ENCODE measurements around the gene UCN. TPM values are rescaled to one million over a fixed set of nuclear protein-coding genes. Genes with fewer than 3 reads are reported as not detected.
"Not testable (repeated sequence)": the region's sequence is repeated elsewhere in the genome, so short reads cannot be mapped to it uniquely, and the experiment has no call there.

UCN gene
- polyA plus RNA-seq, 2 donors, result 0.41 to 1.1 TPM

DNA sequence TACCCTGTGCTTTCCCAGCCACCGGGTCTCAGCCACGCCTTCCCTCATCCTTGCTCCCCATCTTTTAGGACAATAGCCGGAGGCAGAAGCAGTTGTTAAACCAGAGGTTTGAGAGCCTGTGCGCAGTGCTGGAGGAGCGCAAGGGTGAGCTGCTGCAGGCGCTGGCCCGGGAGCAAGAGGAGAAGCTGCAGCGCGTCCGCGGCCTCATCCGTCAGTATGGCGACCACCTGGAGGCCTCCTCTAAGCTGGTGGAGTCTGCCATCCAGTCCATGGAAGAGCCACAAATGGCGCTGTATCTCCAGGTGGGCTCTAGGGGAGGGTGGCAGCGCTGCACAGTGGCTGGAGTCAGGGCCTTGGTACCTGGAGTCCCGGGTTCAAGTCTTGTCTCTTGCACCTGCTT, 2.7 kb downstream of the UCN start:
- H3K27ac ChIP-seq (ENCODE audit: low read depth in 2 of 2, low read length in 1 of 2), result no peak overlapping the region
- peaks cover 0 to 21% of the 10 kb centered on the region in 2 donors for H3K27me3 ChIP-seq (ENCODE audit: control insufficient read depth in 1 of 2, insufficient read depth in 2 of 2, low read length in 2 of 2)
- no peak overlapping the region for H3K4me3 ChIP-seq (ENCODE audit: low read depth in 1 of 2, low read length in 2 of 2)
- no peaks in the 10 kb centered on the region for H3K36me3 ChIP-seq (ENCODE audit: control insufficient read depth in 2 of 2, insufficient read depth in 2 of 2, low read length in 1 of 2)
- peaks cover 5 to 13% of the 10 kb centered on the region in 2 donors for H3K4me1 ChIP-seq (ENCODE audit: control insufficient read depth in 2 of 2, insufficient read depth in 2 of 2, low read length in 1 of 2)
- WGBS, 2 donors, result 89 to 91% methylated on average over 16 of the region's 16 CpGs
- no peaks in the 10 kb centered on the region for H3K9me3 ChIP-seq (ENCODE audit: control insufficient read depth in 2 of 2, insufficient read depth in 1 of 2, low read depth in 1 of 2, low read length in 1 of 2)

DNA sequence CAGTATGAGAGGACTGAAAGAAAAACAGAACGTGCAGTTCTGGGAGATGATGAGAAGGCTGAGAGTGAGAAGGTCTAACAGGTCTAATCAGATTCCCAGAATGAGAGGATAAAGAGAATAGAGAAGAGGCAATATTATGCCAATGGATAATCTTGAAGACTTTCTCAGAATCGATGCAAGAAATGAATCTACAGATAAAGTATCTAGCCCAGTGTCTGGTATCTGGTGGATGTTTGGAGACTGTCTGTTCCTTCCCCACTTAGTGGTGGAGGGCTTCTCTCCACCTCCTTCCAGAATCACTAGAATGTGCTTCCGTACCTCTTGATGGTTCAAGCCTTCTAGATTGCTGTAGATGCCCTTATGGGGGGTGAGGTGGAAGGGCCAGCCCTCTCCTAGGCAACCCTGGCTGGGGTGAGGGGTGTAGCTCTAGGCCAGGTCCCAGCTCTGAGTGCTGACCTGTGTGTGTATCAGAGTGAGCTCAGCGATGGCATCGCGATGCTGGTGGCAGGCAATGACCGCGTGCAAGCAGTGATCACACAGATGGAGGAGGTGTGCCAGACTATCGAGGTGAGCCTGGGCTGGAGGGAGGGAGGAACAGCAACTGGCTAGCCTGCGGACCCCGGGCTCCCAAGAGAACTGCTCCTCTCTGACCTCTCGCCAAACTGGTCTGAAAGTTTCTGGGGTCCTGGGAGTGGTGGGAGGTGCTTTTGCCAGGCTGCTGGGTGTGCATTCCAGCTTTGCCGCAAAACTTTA, 3.6 kb downstream of the UCN start:
- H3K27ac ChIP-seq (ENCODE audit: low read depth in 2 of 2, low read length in 1 of 2), result no peak overlapping the region
- 88 to 89% methylated on average over 13 of the region's 13 CpGs for WGBS, 2 donors
- peaks cover 5 to 13% of the 10 kb centered on the region in 2 donors for H3K4me1 ChIP-seq (ENCODE audit: control insufficient read depth in 2 of 2, insufficient read depth in 2 of 2, low read length in 1 of 2)
- H3K27me3 ChIP-seq (ENCODE audit: control insufficient read depth in 1 of 2, insufficient read depth in 2 of 2, low read length in 2 of 2), result peaks cover 0 to 21% of the 10 kb centered on the region in 2 donors
- H3K9me3 ChIP-seq (ENCODE audit: control insufficient read depth in 2 of 2, insufficient read depth in 1 of 2, low read depth in 1 of 2, low read length in 1 of 2), result no peaks in the 10 kb centered on the region
- no peaks in the 10 kb centered on the region for H3K36me3 ChIP-seq (ENCODE audit: control insufficient read depth in 2 of 2, insufficient read depth in 2 of 2, low read length in 1 of 2)
- no peak overlapping the region for H3K4me3 ChIP-seq (ENCODE audit: low read depth in 1 of 2, low read length in 2 of 2)

DNA sequence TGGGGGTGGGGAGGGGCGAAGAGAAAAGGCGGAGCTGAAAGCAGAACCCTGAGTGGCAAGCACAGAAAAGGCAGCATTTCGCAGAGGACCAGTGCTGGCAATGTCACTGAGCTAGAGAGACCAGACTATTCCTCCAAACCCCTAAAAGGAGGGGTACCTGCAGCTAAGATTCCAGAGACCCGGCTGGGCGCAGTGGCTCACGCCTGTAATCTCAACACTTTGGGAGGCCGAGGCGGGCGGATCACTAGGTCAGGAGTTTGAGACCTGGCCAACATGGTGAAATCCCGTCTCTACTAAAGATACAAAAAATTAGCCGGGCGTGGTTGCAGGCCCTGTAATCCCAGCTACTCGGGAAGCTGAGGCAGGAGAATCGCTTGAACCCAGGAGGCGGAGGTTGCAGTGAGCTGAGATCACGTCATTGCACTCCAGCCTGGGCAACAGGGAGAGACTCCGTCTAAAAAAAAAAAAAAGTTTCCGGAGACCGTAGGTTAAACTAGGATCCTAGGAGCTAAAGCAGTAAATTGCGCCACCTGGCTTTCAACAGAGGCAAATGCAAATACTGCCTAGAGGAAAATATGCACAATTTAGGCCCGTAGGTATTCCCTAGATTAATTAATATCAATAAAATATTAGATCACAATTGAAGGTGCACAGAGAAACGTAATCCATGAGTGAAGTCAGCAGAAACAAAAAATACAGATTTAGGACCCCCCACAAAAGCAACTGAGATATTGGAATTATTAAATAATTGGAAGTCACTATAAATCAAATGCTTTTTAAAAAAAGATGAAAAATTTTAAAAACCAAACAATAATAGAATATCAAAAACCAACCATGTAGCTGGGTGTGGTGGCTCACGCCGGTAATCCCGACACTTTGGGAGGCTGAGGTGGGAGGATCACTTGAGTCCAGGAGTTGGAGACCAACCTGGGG, 4.9 kb downstream of the UCN start:
- H3K27me3 ChIP-seq (ENCODE audit: control insufficient read depth in 1 of 2, insufficient read depth in 2 of 2, low read length in 2 of 2), result peaks cover 0 to 21% of the 10 kb centered on the region in 2 donors
- H3K9me3 ChIP-seq (ENCODE audit: control insufficient read depth in 2 of 2, insufficient read depth in 1 of 2, low read depth in 1 of 2, low read length in 1 of 2), result no peaks in the 10 kb centered on the region
- H3K4me1 ChIP-seq (ENCODE audit: control insufficient read depth in 2 of 2, insufficient read depth in 2 of 2, low read length in 1 of 2), result peaks cover 5 to 13% of the 10 kb centered on the region in 2 donors
- WGBS, 2 donors, result 19 to 21% methylated on average over 25 of the region's 25 CpGs
- H3K36me3 ChIP-seq (ENCODE audit: control insufficient read depth in 2 of 2, insufficient read depth in 2 of 2, low read length in 1 of 2), result no peaks in the 10 kb centered on the region
- H3K27ac ChIP-seq (ENCODE audit: low read depth in 2 of 2, low read length in 1 of 2), result no peak overlapping the region
- no peak overlapping the region for H3K4me3 ChIP-seq (ENCODE audit: low read depth in 1 of 2, low read length in 2 of 2)

DNA sequence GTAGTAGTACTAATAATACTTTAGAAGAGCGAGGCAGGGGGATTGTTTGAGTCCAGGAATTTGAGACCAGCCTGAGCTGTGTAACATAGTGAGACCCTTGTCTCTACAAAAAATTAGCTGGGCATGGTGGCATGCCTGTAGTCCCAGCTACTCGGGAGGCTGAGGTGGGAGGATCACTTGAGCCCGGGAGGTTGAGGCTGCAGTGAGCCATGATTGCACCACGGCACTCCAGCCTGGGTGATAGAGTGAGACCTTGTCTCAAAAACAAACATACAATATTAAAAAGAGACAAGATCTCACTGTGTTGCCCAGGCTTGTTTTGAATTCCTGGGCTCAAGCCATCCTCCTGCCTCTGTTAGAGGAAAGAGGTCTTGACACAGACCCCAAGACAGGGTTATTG, 7.6 kb downstream of the UCN start:
- H3K9me3 ChIP-seq (ENCODE audit: control insufficient read depth in 2 of 2, insufficient read depth in 1 of 2, low read depth in 1 of 2, low read length in 1 of 2); H3K36me3 ChIP-seq (ENCODE audit: control insufficient read depth in 2 of 2, insufficient read depth in 2 of 2, low read length in 1 of 2); H3K27ac ChIP-seq (ENCODE audit: low read depth in 2 of 2, low read length in 1 of 2); H3K4me1 ChIP-seq (ENCODE audit: control insufficient read depth in 2 of 2, insufficient read depth in 2 of 2, low read length in 1 of 2); H3K4me3 ChIP-seq (ENCODE audit: low read depth in 1 of 2, low read length in 2 of 2); H3K27me3 ChIP-seq (ENCODE audit: control insufficient read depth in 1 of 2, insufficient read depth in 2 of 2, low read length in 2 of 2): not testable (repeated sequence)
- WGBS, 2 donors, result 70 to 75% methylated on average over 4 of the region's 4 CpGs

DNA sequence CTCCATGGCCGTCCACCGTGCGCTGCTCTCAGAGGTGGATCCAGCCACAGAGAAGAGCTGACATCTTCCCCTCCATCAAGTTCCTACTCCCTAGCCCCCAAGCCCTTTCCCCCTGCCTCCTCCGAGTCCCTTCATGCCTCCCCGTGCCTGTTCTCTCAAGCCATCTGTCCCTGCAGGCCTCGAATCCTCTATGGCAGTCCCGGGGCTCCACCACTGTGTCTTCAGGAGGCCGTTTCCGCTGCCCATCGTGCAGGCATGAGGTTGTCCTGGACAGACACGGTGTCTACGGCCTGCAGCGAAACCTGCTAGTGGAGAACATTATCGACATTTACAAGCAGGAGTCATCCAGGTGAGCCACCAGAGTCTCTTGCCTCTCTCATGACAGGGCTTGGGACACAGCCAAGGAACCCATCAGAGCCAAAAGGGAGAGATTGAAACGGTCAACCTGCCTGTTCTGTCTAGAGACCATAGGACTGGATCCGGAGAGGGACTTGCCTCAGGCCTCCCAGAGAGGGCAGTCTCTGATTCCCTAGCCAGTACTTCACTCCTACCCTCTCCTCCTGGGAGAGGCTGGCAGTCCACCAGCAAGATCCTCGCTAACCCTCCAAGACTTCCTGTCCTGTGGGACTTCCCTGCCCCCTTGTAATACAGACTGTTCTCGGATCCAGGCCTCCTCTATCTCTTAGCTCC, 9.7 kb downstream of the UCN start:
- no peak overlapping the region for H3K4me3 ChIP-seq (ENCODE audit: low read depth in 1 of 2, low read length in 2 of 2)
- H3K36me3 ChIP-seq (ENCODE audit: control insufficient read depth in 2 of 2, insufficient read depth in 2 of 2, low read length in 1 of 2), result no peaks in the 10 kb centered on the region
- no peaks in the 10 kb centered on the region for H3K4me1 ChIP-seq (ENCODE audit: control insufficient read depth in 2 of 2, insufficient read depth in 2 of 2, low read length in 1 of 2)
- H3K27me3 ChIP-seq (ENCODE audit: control insufficient read depth in 1 of 2, insufficient read depth in 2 of 2, low read length in 2 of 2), result no peaks in the 10 kb centered on the region
- no peaks in the 10 kb centered on the region for H3K9me3 ChIP-seq (ENCODE audit: control insufficient read depth in 2 of 2, insufficient read depth in 1 of 2, low read depth in 1 of 2, low read length in 1 of 2)
- 76 to 83% methylated on average over 18 of the region's 18 CpGs for WGBS, 2 donors
- no peak overlapping the region for H3K27ac ChIP-seq (ENCODE audit: low read depth in 2 of 2, low read length in 1 of 2)

DNA sequence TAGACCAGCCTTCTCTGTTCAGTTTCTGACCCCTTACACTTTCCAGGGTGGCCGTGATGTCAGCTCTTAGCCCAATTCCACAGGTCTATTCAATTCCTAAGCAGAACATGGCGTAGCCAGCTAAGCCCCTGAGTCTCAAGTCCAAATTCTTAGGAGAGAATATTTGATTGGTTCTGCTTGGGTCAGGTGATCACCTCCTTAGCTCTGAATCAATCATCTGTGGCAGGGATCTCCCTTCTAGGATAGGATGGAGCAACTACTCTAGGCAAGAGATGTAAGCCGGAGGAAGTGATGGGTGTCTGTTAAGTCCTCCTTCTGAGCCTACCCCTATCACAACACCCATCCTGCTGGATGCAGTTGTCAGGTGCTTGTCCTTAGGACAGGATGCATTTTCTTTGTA, 11.1 kb downstream of the UCN start:
- Histone ChIP-seq H3K36me3 (ENCODE audit: control insufficient read depth in 2 of 2, insufficient read depth in 2 of 2, low read length in 1 of 2) (no peaks in the 10 kb centered on the region), H3K4me3 (ENCODE audit: low read depth in 1 of 2, low read length in 2 of 2) (no peak overlapping the region), H3K27ac (ENCODE audit: low read depth in 2 of 2, low read length in 1 of 2) (no peak overlapping the region), H3K4me1 (ENCODE audit: control insufficient read depth in 2 of 2, insufficient read depth in 2 of 2, low read length in 1 of 2) (no peaks in the 10 kb centered on the region), H3K27me3 (ENCODE audit: control insufficient read depth in 1 of 2, insufficient read depth in 2 of 2, low read length in 2 of 2) (no peaks in the 10 kb centered on the region), H3K9me3 (ENCODE audit: control insufficient read depth in 2 of 2, insufficient read depth in 1 of 2, low read depth in 1 of 2, low read length in 1 of 2) (no peaks in the 10 kb centered on the region)
- WGBS, 2 donors, result 88% methylated on average over 3 of the region's 3 CpGs

DNA sequence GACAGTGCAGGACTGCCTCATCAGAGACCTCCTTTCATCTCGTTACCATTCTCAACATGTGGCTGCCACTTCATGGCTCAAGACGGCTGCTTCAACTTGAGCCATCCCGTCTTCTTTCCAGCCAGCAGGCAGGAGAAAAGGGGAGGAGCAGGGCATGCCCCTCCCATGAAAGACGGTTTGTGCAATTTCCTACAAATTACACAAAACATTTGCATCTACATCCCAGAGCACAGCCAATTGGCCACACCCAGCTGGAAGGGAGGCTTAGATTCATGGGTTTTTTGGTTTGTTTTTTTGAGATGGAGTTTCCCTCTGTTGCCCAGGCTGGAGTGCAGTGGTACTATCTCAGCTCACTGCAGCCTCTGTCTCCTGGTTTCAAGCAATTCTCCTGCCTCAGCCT, 11.8 kb downstream of the UCN start:
- Histone ChIP-seq H3K9me3 (ENCODE audit: control insufficient read depth in 2 of 2, insufficient read depth in 1 of 2, low read depth in 1 of 2, low read length in 1 of 2) (no peaks in the 10 kb centered on the region), H3K27ac (ENCODE audit: low read depth in 2 of 2, low read length in 1 of 2) (no peak overlapping the region), H3K4me3 (ENCODE audit: low read depth in 1 of 2, low read length in 2 of 2) (no peak overlapping the region), H3K4me1 (ENCODE audit: control insufficient read depth in 2 of 2, insufficient read depth in 2 of 2, low read length in 1 of 2) (no peaks in the 10 kb centered on the region), H3K36me3 (ENCODE audit: control insufficient read depth in 2 of 2, insufficient read depth in 2 of 2, low read length in 1 of 2) (no peaks in the 10 kb centered on the region), H3K27me3 (ENCODE audit: control insufficient read depth in 1 of 2, insufficient read depth in 2 of 2, low read length in 2 of 2) (no peaks in the 10 kb centered on the region)
- 54 to 69% methylated on average over 4 of the region's 4 CpGs for WGBS, 2 donors

DNA sequence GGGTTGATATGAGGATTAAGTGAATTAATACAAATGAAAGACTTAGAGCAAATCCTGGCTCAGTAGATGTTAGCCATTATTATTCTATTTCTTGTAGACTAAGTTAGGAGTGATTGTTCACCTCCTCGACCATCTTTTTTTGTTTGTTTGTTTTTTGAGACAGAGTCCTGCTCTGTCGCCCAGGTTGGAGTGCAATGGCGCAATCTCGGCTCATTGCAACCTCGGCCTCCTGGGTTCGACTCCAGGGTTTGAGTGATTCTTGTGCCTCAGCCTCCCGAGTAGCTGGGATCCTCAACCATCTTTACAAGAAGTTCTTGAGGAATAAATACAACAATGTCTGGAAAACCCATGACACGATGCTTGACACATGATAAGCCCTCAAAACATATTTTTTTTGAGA, 13.3 kb downstream of the UCN start:
- Histone ChIP-seq H3K27ac (ENCODE audit: low read depth in 2 of 2, low read length in 1 of 2) (no peak overlapping the region), H3K27me3 (ENCODE audit: control insufficient read depth in 1 of 2, insufficient read depth in 2 of 2, low read length in 2 of 2) (no peaks in the 10 kb centered on the region), H3K9me3 (ENCODE audit: control insufficient read depth in 2 of 2, insufficient read depth in 1 of 2, low read depth in 1 of 2, low read length in 1 of 2) (no peaks in the 10 kb centered on the region), H3K4me3 (ENCODE audit: low read depth in 1 of 2, low read length in 2 of 2) (no peak overlapping the region), H3K4me1 (ENCODE audit: control insufficient read depth in 2 of 2, insufficient read depth in 2 of 2, low read length in 1 of 2) (no peaks in the 10 kb centered on the region), H3K36me3 (ENCODE audit: control insufficient read depth in 2 of 2, insufficient read depth in 2 of 2, low read length in 1 of 2) (no peaks in the 10 kb centered on the region)
- 87 to 90% methylated on average over 8 of the region's 8 CpGs for WGBS, 2 donors

DNA sequence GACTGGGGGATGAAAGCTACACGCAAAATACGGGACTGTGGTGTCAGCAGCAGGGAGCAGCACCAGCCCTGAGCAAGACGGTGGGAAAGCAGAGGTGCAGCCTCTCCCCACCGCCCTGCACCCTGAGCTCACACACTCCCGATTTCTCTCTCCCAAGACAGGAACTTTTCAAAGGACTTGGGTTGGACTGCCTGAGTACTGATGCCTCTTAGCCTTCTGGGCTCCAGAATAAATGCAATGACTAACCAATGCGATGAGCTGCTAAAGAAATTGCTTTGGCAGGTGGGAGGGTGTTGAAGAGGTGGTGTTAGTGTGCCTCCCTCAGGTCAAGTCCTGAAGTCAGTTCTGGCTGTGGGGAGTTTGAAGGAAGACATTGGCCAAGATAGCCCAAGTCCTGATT, 16.4 kb downstream of the UCN start:
- no peaks in the 10 kb centered on the region for H3K36me3 ChIP-seq (ENCODE audit: control insufficient read depth in 2 of 2, insufficient read depth in 2 of 2, low read length in 1 of 2)
- no peaks in the 10 kb centered on the region for H3K9me3 ChIP-seq (ENCODE audit: control insufficient read depth in 2 of 2, insufficient read depth in 1 of 2, low read depth in 1 of 2, low read length in 1 of 2)
- 50 to 58% methylated on average over 6 of the region's 6 CpGs for WGBS, 2 donors
- no peak overlapping the region for H3K27ac ChIP-seq (ENCODE audit: low read depth in 2 of 2, low read length in 1 of 2)
- no peak overlapping the region for H3K4me3 ChIP-seq (ENCODE audit: low read depth in 1 of 2, low read length in 2 of 2)
- H3K27me3 ChIP-seq (ENCODE audit: control insufficient read depth in 1 of 2, insufficient read depth in 2 of 2, low read length in 2 of 2), result no peaks in the 10 kb centered on the region
- H3K4me1 ChIP-seq (ENCODE audit: control insufficient read depth in 2 of 2, insufficient read depth in 2 of 2, low read length in 1 of 2), result no peaks in the 10 kb centered on the region
